ENCODE data around the gene EFS.

The EFS gene

DNA sequence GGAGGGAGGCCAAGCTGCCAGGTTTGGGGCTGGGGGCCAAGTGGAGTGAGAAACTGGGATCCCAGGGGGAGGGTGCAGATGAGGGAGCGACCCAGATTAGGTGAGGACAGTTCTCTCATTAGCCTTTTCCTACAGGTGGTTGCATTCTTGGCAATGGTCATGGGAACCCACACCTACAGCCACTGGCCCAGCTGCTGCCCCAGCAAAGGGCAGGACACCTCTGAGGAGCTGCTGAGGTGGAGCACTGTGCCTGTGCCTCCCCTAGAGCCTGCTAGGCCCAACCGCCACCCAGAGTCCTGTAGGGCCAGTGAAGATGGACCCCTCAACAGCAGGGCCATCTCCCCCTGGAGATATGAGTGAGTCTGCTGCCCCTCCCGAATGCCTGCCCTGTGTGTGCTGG, 8.1 kb upstream of the EFS start:
- TF ChIP-seq SIN3A (IDR thresholded peaks at IDR 0.05; ENCODE audit: borderline replicate concordance, insufficient read depth, low read length) (no peak), POLR2AphosphoS5 (IDR thresholded peaks at IDR 0.05; ENCODE audit: low read depth, low read length) (no peak), TAF1 (IDR thresholded peaks at IDR 0.05; ENCODE audit: borderline replicate concordance, insufficient read depth, low read length) (no peak), FOXP2 (optimal IDR thresholded peaks at IDR 0.05; ENCODE audit: borderline replicate concordance, extremely low read depth, extremely low read length, insufficient read depth) (no peak)
- TF ChIP-seq, protein P1, sequence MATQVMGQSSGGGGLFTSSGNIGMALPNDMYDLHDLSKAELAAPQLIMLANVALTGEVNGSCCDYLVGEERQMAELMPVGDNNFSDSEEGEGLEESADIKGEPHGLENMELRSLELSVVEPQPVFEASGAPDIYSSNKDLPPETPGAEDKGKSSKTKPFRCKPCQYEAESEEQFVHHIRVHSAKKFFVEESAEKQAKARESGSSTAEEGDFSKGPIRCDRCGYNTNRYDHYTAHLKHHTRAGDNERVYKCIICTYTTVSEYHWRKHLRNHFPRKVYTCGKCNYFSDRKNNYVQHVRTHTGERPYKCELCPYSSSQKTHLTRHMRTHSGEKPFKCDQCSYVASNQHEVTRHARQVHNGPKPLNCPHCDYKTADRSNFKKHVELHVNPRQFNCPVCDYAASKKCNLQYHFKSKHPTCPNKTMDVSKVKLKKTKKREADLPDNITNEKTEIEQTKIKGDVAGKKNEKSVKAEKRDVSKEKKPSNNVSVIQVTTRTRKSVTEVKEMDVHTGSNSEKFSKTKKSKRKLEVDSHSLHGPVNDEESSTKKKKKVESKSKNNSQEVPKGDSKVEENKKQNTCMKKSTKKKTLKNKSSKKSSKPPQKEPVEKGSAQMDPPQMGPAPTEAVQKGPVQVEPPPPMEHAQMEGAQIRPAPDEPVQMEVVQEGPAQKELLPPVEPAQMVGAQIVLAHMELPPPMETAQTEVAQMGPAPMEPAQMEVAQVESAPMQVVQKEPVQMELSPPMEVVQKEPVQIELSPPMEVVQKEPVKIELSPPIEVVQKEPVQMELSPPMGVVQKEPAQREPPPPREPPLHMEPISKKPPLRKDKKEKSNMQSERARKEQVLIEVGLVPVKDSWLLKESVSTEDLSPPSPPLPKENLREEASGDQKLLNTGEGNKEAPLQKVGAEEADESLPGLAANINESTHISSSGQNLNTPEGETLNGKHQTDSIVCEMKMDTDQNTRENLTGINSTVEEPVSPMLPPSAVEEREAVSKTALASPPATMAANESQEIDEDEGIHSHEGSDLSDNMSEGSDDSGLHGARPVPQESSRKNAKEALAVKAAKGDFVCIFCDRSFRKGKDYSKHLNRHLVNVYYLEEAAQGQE (IDR thresholded peaks at IDR 0.05; ENCODE audit: insufficient read depth in 1 of 2, low read depth in 2 of 2, low read length in 2 of 2) = no peak

DNA sequence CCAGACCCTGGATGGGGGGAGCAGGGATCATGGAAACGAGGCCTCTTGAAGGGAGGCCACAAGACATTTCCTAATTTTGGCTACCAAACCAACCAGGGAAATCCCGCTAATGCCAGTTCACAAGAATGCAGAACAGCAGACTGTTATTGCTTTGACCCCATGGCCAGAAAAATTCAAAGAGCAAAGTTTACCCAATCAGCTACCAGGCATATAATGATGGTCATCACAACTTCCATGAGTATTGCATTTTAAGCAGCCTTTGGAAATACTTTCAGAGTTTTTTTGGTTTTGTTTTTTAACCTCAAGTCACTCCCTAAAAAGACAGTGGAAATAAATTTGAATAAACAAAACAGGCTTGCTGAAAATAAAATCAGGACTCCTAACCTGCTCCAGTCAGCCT, 7.5 kb upstream of the EFS start, which contains the start of gene IL25:
TSS of gene IL25 (plus strand) at position 301 of the 400 bp plus-strand sequence.
- TF ChIP-seq, protein P1 (IDR thresholded peaks at IDR 0.05; ENCODE audit: insufficient read depth in 1 of 2, low read depth in 2 of 2, low read length in 2 of 2) = no peak
- TF ChIP-seq POLR2AphosphoS5 (IDR thresholded peaks at IDR 0.05; ENCODE audit: low read depth, low read length) (no peak), SIN3A (IDR thresholded peaks at IDR 0.05; ENCODE audit: borderline replicate concordance, insufficient read depth, low read length) (no peak), FOXP2 (optimal IDR thresholded peaks at IDR 0.05; ENCODE audit: borderline replicate concordance, extremely low read depth, extremely low read length, insufficient read depth) (no peak), TAF1 (IDR thresholded peaks at IDR 0.05; ENCODE audit: borderline replicate concordance, insufficient read depth, low read length) (no peak)

DNA sequence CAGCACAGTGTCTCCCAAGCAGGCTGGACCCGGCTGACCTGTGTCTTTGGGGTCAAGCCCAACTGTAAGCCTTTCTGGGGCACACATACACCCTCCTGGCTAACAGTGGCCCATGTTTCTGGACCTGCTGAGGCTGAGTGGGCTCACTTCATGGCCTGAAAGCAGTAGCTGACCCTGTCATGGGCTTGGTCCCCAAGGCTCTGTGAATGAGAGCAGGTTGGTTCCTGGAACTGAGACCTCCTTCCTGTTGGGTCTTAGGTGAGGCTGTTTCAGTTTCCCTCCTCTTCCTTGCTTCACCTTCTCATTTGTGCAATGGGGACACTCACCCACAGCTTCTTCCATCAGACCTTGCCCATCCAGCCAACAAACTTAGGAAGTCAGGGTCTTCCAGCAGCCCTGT, 6.9 kb upstream of the EFS start:
- TF ChIP-seq POLR2AphosphoS5 (IDR thresholded peaks at IDR 0.05; ENCODE audit: low read depth, low read length) (no peak), TAF1 (IDR thresholded peaks at IDR 0.05; ENCODE audit: borderline replicate concordance, insufficient read depth, low read length) (no peak), FOXP2 (optimal IDR thresholded peaks at IDR 0.05; ENCODE audit: borderline replicate concordance, extremely low read depth, extremely low read length, insufficient read depth) (no peak), SIN3A (IDR thresholded peaks at IDR 0.05; ENCODE audit: borderline replicate concordance, insufficient read depth, low read length) (no peak)
- TF ChIP-seq, protein P1 (IDR thresholded peaks at IDR 0.05; ENCODE audit: insufficient read depth in 1 of 2, low read depth in 2 of 2, low read length in 2 of 2) = no peak

DNA sequence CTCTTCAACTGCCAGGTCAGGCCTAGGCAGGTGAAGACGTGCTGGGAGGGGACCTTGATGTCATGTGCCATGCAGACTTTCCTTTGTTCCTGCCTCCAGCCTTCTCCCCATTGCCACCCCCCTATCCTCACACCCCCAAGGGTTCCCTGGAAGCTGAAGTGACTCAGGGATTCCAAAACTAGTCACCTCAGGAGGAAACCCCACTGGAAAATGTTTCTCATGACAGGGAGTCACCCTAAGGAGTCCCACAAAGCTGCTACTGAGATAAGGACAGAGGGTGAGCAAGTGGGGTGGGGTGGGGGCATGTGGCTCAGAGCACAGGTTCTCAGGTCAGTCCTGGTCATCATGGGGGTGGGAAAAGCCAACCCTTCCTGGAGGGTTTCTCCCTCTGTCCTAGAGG, 5.2 kb upstream of the EFS start:
- TF ChIP-seq SIN3A (IDR thresholded peaks at IDR 0.05; ENCODE audit: borderline replicate concordance, insufficient read depth, low read length) = no peak
- TF ChIP-seq, protein P1 (IDR thresholded peaks at IDR 0.05; ENCODE audit: insufficient read depth in 1 of 2, low read depth in 2 of 2, low read length in 2 of 2) = no peak
- TF ChIP-seq POLR2AphosphoS5 (IDR thresholded peaks at IDR 0.05; ENCODE audit: low read depth, low read length) = no peak
- TF ChIP-seq FOXP2 (optimal IDR thresholded peaks at IDR 0.05; ENCODE audit: borderline replicate concordance, extremely low read depth, extremely low read length, insufficient read depth) = no peak
- no peak for TF ChIP-seq TAF1 (IDR thresholded peaks at IDR 0.05; ENCODE audit: borderline replicate concordance, insufficient read depth, low read length)
